Activated effector memory CD4-positive, alpha-beta T cell treated with Interleukin-2 at 50 U/mL for 16 hours (primary cell): Measurements from ENCODE around the gene OPN4.

Experiments used
- DNase-seq: peaks from one replicate; pipeline ENCODE4 v3.0.0-alpha.2; 2020

Gene OPN4

GRCh38 chr10:86663576-86664339 lies 9.4 kb downstream of the OPN4 start:
- no peak for DNase-seq

GRCh38 chr10:86664341-86665217 lies 10.2 kb downstream of the OPN4 start:
- DNase-seq = no peak

DNA sequence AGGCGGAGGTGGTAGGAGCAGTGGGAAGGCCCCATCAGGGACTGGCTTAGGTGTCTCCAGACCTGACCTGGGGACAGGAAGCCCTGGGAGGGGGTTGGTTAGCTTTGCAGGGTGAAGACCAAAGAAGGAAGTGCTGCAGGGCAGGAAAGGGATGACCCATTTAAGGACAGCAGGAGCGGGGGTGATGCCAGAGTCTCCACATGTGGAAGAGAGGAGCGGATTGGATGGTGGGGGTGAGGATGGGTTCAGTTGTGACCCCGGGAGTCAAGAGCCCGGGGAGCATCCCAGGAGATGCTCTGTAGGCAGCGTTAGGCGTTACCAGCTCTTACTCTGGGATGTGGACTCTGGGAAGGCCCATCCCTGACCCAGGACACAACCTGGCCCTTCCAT lies 10.9 kb downstream of the OPN4 start:
- DNase-seq = no peak

- no peak for DNase-seq
Measured at GRCh38 chr10:86665868-86666267, 11.5 kb downstream of the OPN4 start.

- no peak for DNase-seq
Measured at GRCh38 chr10:86666538-86666937, 12.2 kb downstream of the OPN4 start.

DNA sequence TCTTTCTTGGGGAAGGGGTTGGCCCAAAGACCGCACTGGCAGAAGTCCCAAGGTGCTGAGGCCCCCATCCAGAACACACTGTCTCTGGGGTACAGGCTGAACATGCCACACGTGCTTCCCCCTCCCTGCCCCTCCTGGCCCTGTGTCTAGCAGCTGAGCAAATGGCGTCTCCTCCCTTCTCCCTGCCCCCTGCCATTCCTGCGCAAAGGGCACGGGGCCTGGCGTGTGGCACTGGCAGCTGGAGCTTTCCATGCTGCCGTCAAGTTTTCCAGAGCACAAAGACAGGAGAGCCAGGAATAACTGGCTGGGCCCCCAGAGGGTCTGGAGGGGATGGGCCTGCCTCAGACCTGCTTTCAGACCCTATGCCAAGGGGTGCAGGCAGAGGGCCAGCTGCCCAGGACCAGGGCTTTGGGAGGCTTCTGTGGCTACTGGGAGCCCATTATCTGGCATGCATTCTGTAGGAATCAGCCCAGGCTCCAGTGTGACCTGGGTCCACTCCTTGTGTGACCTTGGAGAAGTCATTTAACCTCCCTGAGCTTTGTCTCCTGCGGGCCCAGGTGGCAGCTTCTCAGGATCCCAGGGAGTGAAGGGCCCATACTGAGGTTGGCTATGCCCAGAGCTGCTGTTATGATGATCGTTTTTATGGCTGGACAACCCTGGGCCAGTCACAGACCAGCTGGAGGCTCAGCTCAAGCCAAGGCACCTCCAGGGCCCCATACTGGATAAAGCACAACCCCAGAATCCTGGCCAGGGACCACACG lies 13.3 kb downstream of the OPN4 start:
- no peak for DNase-seq

GRCh38 chr10:86668297-86669165 lies 14.2 kb downstream of the OPN4 start, which contains the start of gene LDB3:
TSS of gene LDB3 (plus strand) at chr10:86668511. CDS start at chr10:86668692, 181 bp downstream.
- DNase-seq = no peak

DNA sequence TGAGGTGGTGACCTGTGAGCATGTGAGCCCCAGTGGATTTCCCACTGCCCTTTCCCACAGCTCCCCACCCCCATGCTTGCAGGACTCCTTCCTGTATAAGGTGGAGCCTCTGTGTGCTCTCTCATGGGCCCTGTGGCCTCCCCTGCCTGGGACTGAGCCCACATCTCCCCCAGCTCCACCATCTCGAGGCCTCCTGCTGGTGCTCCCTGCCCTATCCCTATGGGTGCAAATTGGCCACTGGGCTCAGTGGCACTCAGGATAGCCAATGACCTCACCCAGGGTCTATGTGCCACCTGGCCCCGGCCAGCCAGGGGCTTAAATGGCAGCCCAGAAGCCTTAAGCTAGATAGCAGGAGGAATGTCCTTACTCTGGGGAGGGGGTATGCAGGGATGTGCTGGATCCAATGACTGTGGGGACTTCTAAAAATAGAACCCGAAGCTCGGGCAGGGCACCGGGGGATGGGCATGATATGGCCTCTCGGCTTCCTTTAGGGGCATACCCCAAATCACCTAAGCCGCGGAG lies 16.0 kb downstream of the OPN4 start:
- DNase-seq = no peak

DNA sequence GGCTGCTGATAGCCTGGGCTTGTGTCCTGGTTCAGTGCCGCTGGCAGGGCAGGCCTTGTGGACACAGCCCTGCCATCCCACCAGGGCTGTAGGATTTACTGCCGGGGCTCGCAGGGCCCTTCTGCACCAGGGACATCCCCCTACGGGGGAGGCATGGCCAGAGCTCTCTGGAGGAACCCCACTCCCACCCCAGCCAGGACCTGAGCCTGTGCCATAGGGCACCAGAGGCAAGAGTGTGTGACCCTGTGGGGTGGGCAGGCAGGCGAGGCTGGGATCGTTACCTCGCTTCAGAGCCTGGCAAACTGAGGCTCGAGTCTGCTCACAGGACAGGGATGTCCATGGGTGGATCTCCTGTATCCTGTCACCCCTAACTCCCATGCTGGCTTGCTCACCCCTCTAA lies 16.5 kb downstream of the OPN4 start:
- DNase-seq = no peak

DNA sequence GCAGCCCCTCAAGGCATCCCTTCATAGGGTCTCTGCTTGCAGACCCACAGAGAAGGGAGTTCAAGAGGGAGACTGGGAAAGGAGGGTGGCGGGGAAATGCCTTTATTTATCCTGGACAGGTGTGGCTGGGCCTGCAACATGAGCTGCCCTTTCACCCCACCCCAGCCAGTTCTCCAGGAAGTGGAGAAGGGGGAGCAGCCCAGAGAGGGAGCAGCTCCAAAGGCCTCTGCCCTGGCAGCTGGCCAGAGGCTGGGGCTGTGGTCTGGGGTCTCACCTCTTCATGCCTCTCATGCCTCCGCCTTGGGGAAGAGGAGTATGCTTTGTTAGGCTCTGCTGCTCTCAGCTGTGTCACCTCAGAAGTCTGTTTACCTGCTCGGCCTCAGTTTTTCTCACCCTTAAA lies 17.1 kb downstream of the OPN4 start:
- DNase-seq = no peak

DNA sequence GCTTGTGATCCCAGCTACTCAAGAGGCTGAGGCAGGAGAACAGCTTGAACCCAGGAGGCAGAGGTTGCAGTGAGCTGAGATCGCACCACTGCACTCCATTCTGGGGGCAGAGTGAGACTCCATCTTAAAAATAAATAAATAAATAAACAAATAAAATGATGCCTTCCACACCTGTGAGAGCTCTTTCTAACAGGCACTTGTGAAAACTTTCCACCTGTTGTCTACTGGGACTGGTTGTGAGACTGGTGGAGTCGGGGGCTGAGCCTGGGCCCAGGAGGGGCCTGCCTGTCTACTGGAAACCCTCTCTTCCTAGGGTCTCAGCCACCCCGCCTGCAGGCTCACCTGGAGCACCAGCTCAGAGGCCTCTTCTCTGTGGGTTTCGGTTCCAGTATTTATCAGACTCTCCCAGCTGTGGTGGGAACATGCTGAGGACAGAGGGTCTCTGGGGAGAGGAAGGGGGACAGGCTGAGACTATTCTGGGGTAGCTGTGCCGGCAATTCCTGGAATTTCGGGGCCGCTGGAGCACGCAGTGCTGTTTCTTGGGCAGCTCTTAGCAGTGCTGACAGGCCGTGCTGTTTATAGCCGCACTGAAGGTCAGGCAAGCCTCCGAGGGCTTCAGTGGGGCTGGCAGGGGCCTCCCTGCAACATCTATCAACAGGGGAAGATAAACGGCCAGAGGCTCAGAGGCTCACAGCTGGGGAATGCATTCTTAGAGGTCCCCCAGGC lies 17.8 kb downstream of the OPN4 start:
- no peak for DNase-seq

- DNase-seq = no peak
Measured at GRCh38 chr10:86673216-86673826, 19.0 kb downstream of the OPN4 start.

DNA sequence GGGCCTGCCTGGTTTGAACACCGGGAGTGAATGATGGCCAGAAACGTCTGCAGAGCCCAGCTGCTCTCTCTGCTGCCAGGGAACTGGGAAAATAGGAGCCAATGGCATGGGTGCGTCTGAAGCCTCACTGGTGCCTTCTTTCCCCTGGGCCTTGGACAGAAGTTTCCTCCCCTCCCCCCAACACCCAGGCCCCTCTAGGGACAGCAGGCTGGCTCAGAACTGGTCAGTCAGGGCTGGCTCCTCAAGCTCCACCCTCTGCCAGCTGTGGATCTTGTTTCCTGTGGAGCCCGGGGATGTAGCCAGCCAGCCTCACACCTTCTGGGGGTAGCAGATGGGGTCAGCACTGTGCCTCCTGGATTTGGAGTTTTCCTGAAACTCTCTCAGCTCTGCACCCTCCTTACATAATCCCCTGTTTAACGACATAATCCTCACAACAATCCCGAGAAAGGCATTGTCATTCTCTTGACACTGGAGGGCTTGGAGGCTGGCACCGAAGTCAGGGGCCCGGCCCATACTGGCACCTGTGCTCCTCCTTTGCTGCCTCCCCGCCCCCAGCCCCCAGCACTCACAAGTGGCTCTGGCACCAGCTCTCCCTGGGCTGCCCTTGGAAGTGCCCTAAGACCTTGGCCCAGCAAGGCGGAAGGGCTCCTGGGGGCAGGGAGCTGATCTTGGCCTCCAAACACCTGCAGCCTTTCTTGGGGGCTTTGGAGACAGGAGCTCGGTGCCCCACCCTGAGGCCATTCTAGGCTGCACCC lies 19.7 kb downstream of the OPN4 start:
- no peak for DNase-seq

DNA sequence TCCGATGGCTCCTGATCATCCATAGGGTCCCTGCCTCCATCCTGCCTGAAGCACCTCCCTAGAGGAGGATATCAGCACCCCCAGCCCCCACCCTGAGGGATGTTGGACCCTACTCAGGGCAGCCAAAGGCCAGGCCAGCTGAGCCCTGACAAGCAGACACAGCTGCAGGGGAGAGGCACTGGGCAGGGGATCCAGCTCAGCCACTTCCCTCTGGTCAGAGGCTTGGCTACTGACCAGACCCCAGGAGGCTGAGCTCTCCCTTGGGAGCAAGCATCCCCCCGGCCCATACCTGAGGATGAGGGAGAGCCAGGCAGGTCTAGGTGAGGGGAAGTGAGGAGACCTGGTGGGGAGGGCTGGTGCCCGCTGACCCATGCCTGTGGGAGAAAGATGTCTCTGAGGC lies 20.6 kb downstream of the OPN4 start:
- no peak for DNase-seq

- DNase-seq = no peak
Measured at GRCh38 chr10:86677374-86677773, 23.0 kb downstream of the OPN4 start.

GRCh38 chr10:86678999-86679792 lies 24.8 kb downstream of the OPN4 start:
- no peak for DNase-seq

GRCh38 chr10:86681047-86681446 lies 26.7 kb downstream of the OPN4 start:
- no peak for DNase-seq

DNA sequence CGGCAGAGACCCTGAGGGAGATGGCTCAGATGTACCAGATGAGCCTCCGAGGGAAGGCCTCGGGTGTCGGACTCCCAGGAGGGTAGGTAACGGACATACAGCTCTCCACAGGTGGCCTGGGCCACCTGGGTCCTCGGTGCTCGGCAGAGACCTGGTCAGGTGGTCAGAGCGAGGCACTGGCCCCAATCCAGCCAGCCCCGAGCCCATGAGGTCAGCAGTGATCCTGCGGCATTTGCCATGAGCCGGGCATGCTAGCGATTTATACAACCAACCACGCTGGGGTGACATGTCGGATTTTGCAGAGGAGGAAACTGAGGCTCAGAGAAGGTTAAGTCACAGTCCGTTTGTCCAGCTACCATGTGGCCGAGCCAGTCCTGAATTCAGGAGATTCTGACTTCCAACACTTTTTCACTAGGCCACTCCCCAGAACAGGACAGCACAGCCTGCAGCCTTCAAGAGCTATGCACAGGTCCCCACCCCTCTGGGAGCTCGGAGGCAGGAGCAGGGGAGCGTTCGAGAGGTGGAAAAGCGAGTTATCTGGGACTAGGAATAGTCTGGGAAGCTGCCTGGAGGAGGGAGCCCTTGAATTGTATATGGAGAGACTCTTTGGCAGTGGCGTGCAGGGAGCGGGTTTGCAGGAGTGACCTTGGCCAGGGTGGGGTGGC lies 27.5 kb downstream of the OPN4 start:
- DNase-seq = no peak

- DNase-seq = no peak
Measured at GRCh38 chr10:86682675-86683074, 28.3 kb downstream of the OPN4 start.
